Thyroid gland (tissue), 4 donors: Measurements from ENCODE around the gene GLIS1. TPM values are rescaled to one million over a fixed set of nuclear protein-coding genes. Genes with fewer than 3 reads are reported as not detected.

Experiments
- DNase-seq, 2 donors: peaks; one replicate each; pipeline ENCODE4 v3.0.0-alpha.2; 2019
- H3K27ac ChIP-seq, 3 donors: fragments of 200-600 bp; sonication (generic); 1 replicate in 2 of 3; 2 replicates in 1 of 3; pipeline ENCODE4 v1.5.1; 2016 to 2019; ENCODE audit warnings: mild to moderate bottlenecking in 1 of 3, moderate library complexity in 1 of 3
- H3K27me3 ChIP-seq: fragments of 200-600 bp; sonication (generic); one replicate; pipeline ENCODE4 v1.5.1; 2019
- H3K36me3 ChIP-seq, 2 donors: fragments of 200-600 bp; sonication (generic); one replicate each; pipeline ENCODE4 v1.5.1; 2016 to 2019
- H3K4me1 ChIP-seq, 2 donors: fragments of 200-600 bp; sonication (generic); one replicate each; pipeline ENCODE4 v1.5.1; 2017 to 2019
- H3K4me3 ChIP-seq, 3 donors: fragments of 200-600 bp; sonication (generic); replicated peaks in 1 of 3; 1 replicate in 2 of 3; 2 replicates in 1 of 3; pipeline ENCODE4 v1.5.1; 2016; ENCODE audit warnings: mild to moderate bottlenecking in 1 of 3
- H3K9me3 ChIP-seq: fragments of 200-600 bp; sonication (generic); one replicate; pipeline ENCODE4 v1.5.1; 2017
- POLR2A ChIP-seq, 2 donors: fragments of 450-650 bp; IDR thresholded peaks; one replicate each; pipeline ENCODE4 v1.6.1; 2017; ENCODE audit warnings: antibody characterized with exemption in 2 of 2, mild to moderate bottlenecking in 2 of 2, moderate library complexity in 1 of 2
- WGBS, 2 donors: methylation state at CpG; one replicate each; pipeline ENCODE4 v1.1.5; 2017; 5-methylcytosine and 5-hydroxymethylcytosine counted together
- intact Hi-C: fragments of 100-400 bp; cut with DNase I; formaldehyde crosslinking; loops from one replicate; pipeline ENCODE4 v1.15.1; 2023
- total RNA-seq, 4 donors: library from RNA; depleted of rRNA; stranded (reverse); fragments of >200 nt; gene quantifications; one replicate each; pipeline ENCODE4 v1.2.3, GENCODE V29; 2016
- TF ChIP-seq, protein P1 (sequence below), 6 experiments: fragments of 200-600 bp in 3 of 6; fragments of 450-650 bp in 3 of 6; sonication (generic) in 3 of 6; IDR thresholded peaks; one replicate each; pipeline ENCODE4 v1.5.1; 2016 to 2019; ENCODE audit warnings: antibody characterized with exemption in 6 of 6, mild to moderate bottlenecking in 2 of 6, inconsistent platforms in 1 of 6, moderate library complexity in 1 of 6

Gene GLIS1
- total RNA-seq, 4 donors from 2014 or later, result 0.29 TPM; not detected in 3

DNA sequence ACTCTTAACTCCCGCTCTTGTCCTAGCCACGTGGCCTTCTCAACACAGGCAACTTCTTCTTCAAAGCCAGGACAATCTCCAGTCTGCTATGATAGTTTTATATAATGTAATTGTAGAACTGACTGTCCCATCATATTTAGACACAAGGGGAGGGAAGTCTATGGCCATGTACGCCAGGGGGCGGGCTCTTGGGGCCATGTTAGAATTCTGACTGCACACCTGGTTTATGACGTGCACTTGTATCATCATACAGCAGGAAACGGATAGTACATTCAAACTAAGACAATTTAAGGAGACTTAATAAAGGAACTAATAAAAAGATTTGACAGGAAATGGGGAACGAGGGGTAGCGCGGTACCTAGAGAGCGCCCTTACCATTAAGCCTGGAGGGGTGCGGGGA lies 258.3 kb downstream of the GLIS1 start:
- H3K27ac ChIP-seq, result no peak overlapping the region
- WGBS, 2 donors, result 92 to 94% methylated on average over 11 of the region's 11 CpGs
- no peak overlapping the region for H3K4me3 ChIP-seq
- no peak for TF ChIP-seq POLR2A (IDR thresholded peaks at IDR 0.05)
- TF ChIP-seq, protein P1, sequence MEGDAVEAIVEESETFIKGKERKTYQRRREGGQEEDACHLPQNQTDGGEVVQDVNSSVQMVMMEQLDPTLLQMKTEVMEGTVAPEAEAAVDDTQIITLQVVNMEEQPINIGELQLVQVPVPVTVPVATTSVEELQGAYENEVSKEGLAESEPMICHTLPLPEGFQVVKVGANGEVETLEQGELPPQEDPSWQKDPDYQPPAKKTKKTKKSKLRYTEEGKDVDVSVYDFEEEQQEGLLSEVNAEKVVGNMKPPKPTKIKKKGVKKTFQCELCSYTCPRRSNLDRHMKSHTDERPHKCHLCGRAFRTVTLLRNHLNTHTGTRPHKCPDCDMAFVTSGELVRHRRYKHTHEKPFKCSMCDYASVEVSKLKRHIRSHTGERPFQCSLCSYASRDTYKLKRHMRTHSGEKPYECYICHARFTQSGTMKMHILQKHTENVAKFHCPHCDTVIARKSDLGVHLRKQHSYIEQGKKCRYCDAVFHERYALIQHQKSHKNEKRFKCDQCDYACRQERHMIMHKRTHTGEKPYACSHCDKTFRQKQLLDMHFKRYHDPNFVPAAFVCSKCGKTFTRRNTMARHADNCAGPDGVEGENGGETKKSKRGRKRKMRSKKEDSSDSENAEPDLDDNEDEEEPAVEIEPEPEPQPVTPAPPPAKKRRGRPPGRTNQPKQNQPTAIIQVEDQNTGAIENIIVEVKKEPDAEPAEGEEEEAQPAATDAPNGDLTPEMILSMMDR (IDR thresholded peaks at IDR 0.05), result no peak
- no peaks in the 10 kb centered on the region for H3K4me1 ChIP-seq
- H3K36me3 ChIP-seq, result no peaks in the 10 kb centered on the region
- H3K9me3 ChIP-seq, result no peaks in the 10 kb centered on the region
- no peaks in the 10 kb centered on the region for H3K27me3 ChIP-seq
- DNase-seq, result no peak
- intact Hi-C loops, result loop anchor here (5.0 kb wide), 1 partner anchor 202 kb away; no protein-coding TSS in a partner anchor

DNA sequence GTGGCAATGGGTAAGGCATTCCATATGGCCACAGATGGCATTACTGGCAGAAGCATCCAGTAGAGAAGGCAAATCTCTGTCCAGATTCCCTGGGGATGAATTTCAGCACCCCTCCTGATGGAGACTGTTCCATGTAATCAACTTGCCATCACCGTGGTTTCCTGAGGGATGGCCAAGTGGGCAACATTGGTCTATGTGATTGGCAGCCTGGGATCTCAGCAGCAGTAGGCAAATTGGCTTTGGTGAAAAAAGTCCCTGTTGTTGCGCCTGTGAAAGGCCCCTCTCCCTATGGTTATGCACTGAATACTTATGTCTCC lies 260.5 kb downstream of the GLIS1 start:
- DNase-seq, result no peak
- Histone ChIP-seq H3K4me1 (no peaks in the 10 kb centered on the region), H3K27me3 (no peaks in the 10 kb centered on the region), H3K36me3 (no peaks in the 10 kb centered on the region), H3K9me3 (no peaks in the 10 kb centered on the region), H3K27ac (no peak overlapping the region), H3K4me3 (no peak overlapping the region)
- TF ChIP-seq, protein P1 (IDR thresholded peaks at IDR 0.05), result no peak
- TF ChIP-seq POLR2A (IDR thresholded peaks at IDR 0.05), result no peak
- 87 to 92% methylated on average over 2 of the region's 2 CpGs for WGBS, 2 donors
- intact Hi-C loops, result no loop called here

DNA sequence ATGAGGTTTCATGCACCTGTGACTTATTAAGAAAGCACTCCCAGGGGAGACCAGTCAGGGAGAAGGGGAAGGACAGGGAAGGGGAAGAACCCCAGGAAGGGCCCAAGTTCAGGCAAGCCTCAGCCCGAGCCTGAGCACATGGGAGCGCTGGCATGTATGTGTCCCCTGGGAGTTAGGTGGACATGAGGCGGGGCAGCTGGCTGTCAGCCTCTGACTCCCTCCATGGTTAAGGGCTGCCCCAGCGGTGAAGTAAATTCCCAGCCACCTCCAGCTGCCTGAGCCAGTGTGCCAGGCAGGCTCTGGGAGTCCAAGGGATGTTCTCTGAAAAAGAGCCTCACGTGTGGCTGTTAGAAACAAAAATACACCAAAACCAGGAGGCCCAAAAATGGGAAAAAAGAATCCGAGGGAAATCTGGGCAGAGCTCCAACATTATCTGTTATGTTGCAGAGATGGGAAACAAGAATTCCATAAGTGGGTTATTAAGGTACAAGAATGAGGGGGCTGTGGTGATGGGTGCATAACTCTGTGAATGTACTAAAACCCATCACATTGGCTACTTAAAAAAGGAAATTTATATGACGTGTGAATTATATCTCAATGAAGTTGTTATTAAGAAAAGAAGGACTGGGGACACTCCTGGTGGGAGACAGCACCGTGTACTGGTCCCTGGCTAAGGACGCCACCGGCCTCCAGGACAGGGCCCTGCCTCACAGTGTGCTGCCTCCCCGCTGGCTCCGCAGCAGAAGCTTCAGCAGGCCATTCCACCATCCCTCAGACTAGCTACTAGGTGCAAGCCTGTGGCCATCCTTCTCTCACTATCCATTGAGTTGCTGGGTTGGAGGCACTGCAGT lies 261.1 kb downstream of the GLIS1 start:
- DNase-seq, result no peak
- Histone ChIP-seq H3K4me1 (no peaks in the 10 kb centered on the region), H3K36me3 (no peaks in the 10 kb centered on the region), H3K9me3 (no peaks in the 10 kb centered on the region), H3K27ac (no peak overlapping the region), H3K4me3 (no peak overlapping the region), H3K27me3 (no peaks in the 10 kb centered on the region)
- TF ChIP-seq POLR2A (IDR thresholded peaks at IDR 0.05), result no peak
- TF ChIP-seq, protein P1 (IDR thresholded peaks at IDR 0.05), result no peak
- 77 to 82% methylated on average over 12 of the region's 12 CpGs for WGBS, 2 donors
- intact Hi-C loops, result no loop called here

DNA sequence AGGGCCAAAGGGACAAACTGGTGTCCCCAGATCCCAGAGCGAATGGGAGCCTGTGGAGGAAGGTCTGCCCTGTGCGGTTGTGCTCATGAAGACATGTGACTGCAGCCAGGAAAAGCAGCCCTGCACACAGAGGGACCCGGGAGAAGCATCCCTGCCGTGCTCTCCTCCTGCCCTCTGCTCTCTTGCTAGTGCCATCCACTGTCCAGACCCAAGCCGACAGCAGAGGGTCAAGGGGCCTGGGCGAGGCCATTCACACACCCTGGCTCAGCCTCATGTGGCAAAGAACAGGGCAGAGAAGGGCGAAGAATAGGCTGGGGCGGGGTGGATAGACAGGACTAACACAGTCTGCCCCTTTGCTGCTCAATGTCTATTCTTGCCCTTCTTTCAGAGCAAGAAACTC lies 262.4 kb downstream of the GLIS1 start:
- WGBS, 2 donors, result 86 to 91% methylated on average over 7 to 8 of the region's 8 CpGs
- intact Hi-C loops, result no loop called here

DNA sequence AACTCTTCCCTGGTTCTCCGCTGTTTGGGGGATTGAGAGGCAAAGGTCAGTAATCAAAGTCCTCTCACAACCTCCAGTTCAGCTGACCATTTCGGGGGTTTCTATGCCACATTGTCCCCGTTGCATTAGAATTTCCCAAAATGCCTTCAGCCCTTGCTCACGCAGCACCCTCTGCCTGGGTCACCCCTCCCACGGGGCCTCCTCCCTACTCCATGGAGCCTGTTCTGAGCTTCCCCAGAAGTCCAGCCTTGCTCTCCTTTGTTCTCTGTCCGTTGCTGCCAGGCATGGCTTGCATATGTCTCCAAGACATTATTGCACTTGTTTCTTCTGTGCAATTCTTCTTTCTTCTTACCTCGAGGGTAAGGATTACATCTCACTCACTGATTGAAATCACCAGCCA lies 263.3 kb downstream of the GLIS1 start:
- TF ChIP-seq POLR2A (IDR thresholded peaks at IDR 0.05), result no peak
- TF ChIP-seq, protein P1 (IDR thresholded peaks at IDR 0.05), result no peak
- intact Hi-C loops, result no loop called here
- Histone ChIP-seq H3K27ac (no peak overlapping the region), H3K9me3 (no peaks in the 10 kb centered on the region), H3K4me1 (no peaks in the 10 kb centered on the region), H3K27me3 (no peaks in the 10 kb centered on the region), H3K36me3 (no peaks in the 10 kb centered on the region), H3K4me3 (no peak overlapping the region)
- WGBS, 2 donors, result 81 to 87% methylated on average over 7 of the region's 7 CpGs
- DNase-seq, result no peak

More for the DNA sequence above, 262.4 kb downstream of the GLIS1 start:
- Histone ChIP-seq H3K4me1 (no peaks in the 10 kb centered on the region), H3K27ac (no peak overlapping the region), H3K4me3 (no peak overlapping the region), H3K36me3 (no peaks in the 10 kb centered on the region), H3K27me3 (no peaks in the 10 kb centered on the region), H3K9me3 (no peaks in the 10 kb centered on the region)
- TF ChIP-seq POLR2A (IDR thresholded peaks at IDR 0.05), result no peak
- no peak for DNase-seq
